Caco-2 (cell line): ENCODE data around the gene C11orf54. TPM values are rescaled to one million over a fixed set of nuclear protein-coding genes. Genes with fewer than 3 reads are reported as not detected.

Experiments used
- BruUV-seq: library from RNA; stranded (reverse); fragments of 400-500 nt; replicated peaks from 2 replicates; lab custom pipeline; 2021; lab: Mats Ljungman, UMichigan
- CTCF ChIA-PET: fragments of 300-600 bp; sonication (Branson Sonifier 250); formaldehyde crosslinking; loops from one replicate; lab custom pipeline; 2022; ENCODE audit warnings: antibody characterized with exemption; lab: Charles Lee
- POLR2A ChIA-PET: fragments of 300-600 bp; sonication (Branson Sonifier 250); formaldehyde crosslinking; loops from one replicate; lab custom pipeline; 2022; ENCODE audit warnings: antibody characterized with exemption; lab: Charles Lee
- DNase-seq, 2 experiments: peaks; one replicate each; pipeline versions ENCODE4 v3.0.0 to v3.0.0-alpha.2; 2020 to 2022
- H3K27me3 ChIP-seq: replicated peaks from 2 replicates; pipeline ENCODE4 v1.6.0; 2011; ENCODE audit warnings: low read length; ENCODE audit not compliant: control insufficient read depth, insufficient read depth
- H3K36me3 ChIP-seq: 2 replicates; pipeline ENCODE4 v1.5.1; 2011; ENCODE audit warnings: low read length; ENCODE audit not compliant: control insufficient read depth, insufficient read depth
- H3K4me1 ChIP-seq: fragments of 250-450 bp; sonication (Bioruptor Pico); 2 replicates; pipeline ENCODE4 v1.5.1; 2020; ENCODE audit warnings: mild to moderate bottlenecking
- H3K4me3 ChIP-seq: 2 replicates; pipeline ENCODE4 v1.5.1; 2011; ENCODE audit warnings: low read depth, mild to moderate bottlenecking, control low read depth, low read length
- H3K9me3 ChIP-seq: fragments of 250-450 bp; sonication (Bioruptor Pico); 2 replicates; pipeline ENCODE4 v1.5.1; 2020; ENCODE audit warnings: mild to moderate bottlenecking, moderate library complexity
- H3K27ac Mint-ChIP-seq: one replicate; pipeline ENCODE4 v1.8.0; 2022; ENCODE audit warnings: mixed read lengths; ENCODE audit not compliant: unreplicated experiment
- H3K27me3 Mint-ChIP-seq: one replicate; pipeline ENCODE4 v1.8.0; 2022; ENCODE audit warnings: mixed read lengths; ENCODE audit not compliant: insufficient read depth, unreplicated experiment
- H3K36me3 Mint-ChIP-seq: one replicate; pipeline ENCODE4 v1.8.0; 2022; ENCODE audit warnings: mild to moderate bottlenecking, mixed read lengths; ENCODE audit not compliant: insufficient read depth, unreplicated experiment
- H3K4me1 Mint-ChIP-seq: one replicate; pipeline ENCODE4 v1.8.0; 2022; ENCODE audit warnings: low read depth, mixed read lengths; ENCODE audit not compliant: unreplicated experiment
- H3K4me3 Mint-ChIP-seq: one replicate; pipeline ENCODE4 v1.8.0; 2022; ENCODE audit warnings: mild to moderate bottlenecking, moderate library complexity, mixed read lengths; ENCODE audit not compliant: unreplicated experiment
- H3K9me3 Mint-ChIP-seq: one replicate; pipeline ENCODE4 v1.8.0; 2022; ENCODE audit warnings: mixed read lengths; ENCODE audit not compliant: unreplicated experiment
- intact Hi-C: fragments of 100-400 bp; cut with micrococcal nuclease; formaldehyde crosslinking; loops from one replicate; pipeline ENCODE4 v1.10.0; 2022; ENCODE audit not compliant: unreplicated experiment
- total RNA-seq: library from RNA; stranded (reverse); gene quantifications from 2 replicates; pipeline ENCODE4 v1.2.3, GENCODE V29; 2022
- TF ChIP-seq, protein P1 (sequence below), 2 experiments: fragments of 200-600 bp in 1 of 2; IDR thresholded peaks; 1 replicate in 1 of 2; 2 replicates in 1 of 2; pipeline versions ENCODE4 v1.5.1 to v1.8.0; 2011 to 2022; ENCODE audit warnings: antibody characterized with exemption in 1 of 2, control low read depth in 1 of 2, inconsistent platforms in 1 of 2, low read depth in 1 of 2, low read length in 1 of 2, mild to moderate bottlenecking in 1 of 2, moderate library complexity in 1 of 2; ENCODE audit not compliant: insufficient read depth in 1 of 2, severe bottlenecking in 1 of 2, unreplicated experiment in 1 of 2

C11orf54 gene
- total RNA-seq, 1 experiment from 2014 or later, result 20.7 TPM

DNA sequence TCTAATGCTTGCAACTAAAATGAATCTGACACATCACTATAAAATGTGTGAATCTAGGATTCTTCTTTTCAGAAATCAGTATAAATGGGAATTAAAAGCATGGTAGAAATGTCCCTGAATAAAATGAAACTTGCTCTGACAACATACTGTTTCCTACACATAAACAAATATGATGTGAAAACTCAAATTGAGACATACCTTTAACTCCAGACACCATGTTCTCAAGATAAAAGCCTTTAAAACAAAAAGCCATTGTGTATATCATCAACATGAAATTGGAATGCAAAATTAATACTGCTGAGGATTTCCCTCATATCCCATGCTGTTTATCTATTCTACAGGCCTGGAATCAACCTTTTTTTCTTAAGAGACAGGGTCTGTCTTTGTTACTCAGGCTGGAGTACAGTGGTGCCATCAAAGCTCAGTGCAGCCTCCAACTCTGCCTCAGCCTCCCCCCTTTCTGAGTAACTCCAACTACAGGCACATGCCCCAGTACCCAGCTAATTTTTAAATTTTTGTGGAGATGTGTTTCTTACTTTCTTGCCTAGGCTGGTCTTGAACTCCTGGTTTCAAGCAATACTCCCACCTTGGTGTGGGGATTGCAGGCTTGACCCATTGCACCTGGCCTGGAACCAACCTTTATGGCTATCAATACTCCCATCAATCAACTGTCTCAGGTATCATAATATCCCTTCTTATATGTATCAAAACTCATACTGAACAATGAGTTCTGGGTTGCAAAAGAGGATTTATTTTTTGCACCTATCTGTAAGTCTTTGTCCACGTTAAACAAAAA, 6.8 kb upstream of the C11orf54 start:
- Mint-ChIP-seq H3K27ac (no peak overlapping the region), H3K9me3 (no peaks in the 10 kb centered on the region), H3K36me3 (peaks cover 100% of the 10 kb centered on the region), H3K4me1 (peaks cover 53% of the 10 kb centered on the region), H3K4me3 (peak overlapping the region; percentile 14), H3K27me3 (no peaks in the 10 kb centered on the region)
- intact Hi-C loops, result no loop called here
- no peaks in the 10 kb centered on the region for H3K9me3 ChIP-seq
- POLR2A ChIA-PET, result no interaction called here
- H3K36me3 ChIP-seq, result peaks cover 16% of the 10 kb centered on the region
- CTCF ChIA-PET, result no interaction called here
- H3K4me3 ChIP-seq, result no peak overlapping the region
- BruUV-seq, result no TSS peak
- no peak for DNase-seq
- TF ChIP-seq, protein P1, sequence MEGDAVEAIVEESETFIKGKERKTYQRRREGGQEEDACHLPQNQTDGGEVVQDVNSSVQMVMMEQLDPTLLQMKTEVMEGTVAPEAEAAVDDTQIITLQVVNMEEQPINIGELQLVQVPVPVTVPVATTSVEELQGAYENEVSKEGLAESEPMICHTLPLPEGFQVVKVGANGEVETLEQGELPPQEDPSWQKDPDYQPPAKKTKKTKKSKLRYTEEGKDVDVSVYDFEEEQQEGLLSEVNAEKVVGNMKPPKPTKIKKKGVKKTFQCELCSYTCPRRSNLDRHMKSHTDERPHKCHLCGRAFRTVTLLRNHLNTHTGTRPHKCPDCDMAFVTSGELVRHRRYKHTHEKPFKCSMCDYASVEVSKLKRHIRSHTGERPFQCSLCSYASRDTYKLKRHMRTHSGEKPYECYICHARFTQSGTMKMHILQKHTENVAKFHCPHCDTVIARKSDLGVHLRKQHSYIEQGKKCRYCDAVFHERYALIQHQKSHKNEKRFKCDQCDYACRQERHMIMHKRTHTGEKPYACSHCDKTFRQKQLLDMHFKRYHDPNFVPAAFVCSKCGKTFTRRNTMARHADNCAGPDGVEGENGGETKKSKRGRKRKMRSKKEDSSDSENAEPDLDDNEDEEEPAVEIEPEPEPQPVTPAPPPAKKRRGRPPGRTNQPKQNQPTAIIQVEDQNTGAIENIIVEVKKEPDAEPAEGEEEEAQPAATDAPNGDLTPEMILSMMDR (IDR thresholded peaks at IDR 0.05; ENCODE audit: insufficient read depth in 1 of 2, low read depth in 1 of 2, low read length in 1 of 2, severe bottlenecking in 1 of 2, unreplicated experiment in 1 of 2), result no peak
- peaks cover 51% of the 10 kb centered on the region for H3K4me1 ChIP-seq
- no peaks in the 10 kb centered on the region for H3K27me3 ChIP-seq

DNA sequence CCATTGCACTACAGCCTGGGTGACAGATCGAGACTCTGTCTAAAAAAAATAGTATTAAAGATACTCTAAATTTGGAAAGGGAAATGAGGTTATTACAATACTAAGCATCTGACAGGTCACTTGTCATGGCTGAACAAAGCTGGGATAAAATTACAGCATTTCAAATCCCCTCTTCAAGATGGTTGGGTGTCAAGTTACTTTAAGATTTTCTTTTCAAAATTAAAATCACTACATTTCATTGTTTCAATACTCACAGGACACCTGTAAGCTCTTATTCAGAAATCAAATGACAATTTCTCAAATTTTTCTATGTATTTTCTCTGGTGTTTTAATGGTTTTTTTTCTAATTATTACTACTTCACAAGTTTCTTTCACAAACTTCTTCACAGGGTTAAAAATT, 5.8 kb upstream of the C11orf54 start:
- H3K4me1 ChIP-seq, result peaks cover 51% of the 10 kb centered on the region
- no peak overlapping the region for H3K27ac Mint-ChIP-seq

DNA sequence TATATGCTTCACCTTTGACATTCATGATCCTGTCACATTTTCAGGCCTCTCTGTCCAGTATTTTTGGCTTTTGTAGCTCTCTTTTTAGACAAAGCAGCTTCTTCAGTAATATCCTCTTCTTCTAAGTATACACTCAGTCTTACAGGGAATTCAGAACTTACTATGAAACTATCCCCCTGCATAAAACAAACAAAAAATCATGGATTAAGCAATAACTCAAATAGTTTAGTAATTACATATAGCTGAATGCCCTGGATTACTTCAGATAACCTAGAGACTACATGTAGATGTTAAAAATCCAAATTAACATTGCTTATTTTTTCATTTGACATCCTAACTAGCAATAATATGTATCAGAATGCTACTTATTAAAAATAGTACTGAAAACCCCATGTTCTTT, 5.3 kb upstream of the C11orf54 start:
- no peak for DNase-seq
- Mint-ChIP-seq H3K27ac (no peak overlapping the region), H3K9me3 (no peaks in the 10 kb centered on the region), H3K4me1 (peaks cover 56% of the 10 kb centered on the region), H3K4me3 (peak overlapping the region; percentile 89), H3K27me3 (no peaks in the 10 kb centered on the region), H3K36me3 (peaks cover 100% of the 10 kb centered on the region)
- TF ChIP-seq, protein P1 (IDR thresholded peaks at IDR 0.05; ENCODE audit: insufficient read depth in 1 of 2, low read depth in 1 of 2, low read length in 1 of 2, severe bottlenecking in 1 of 2, unreplicated experiment in 1 of 2), result no peak
- ChIA-PET POLR2A (interaction anchor here (0.6 kb wide), 2 partner anchors 113 to 1428 kb away, joined by 6 to 11 read pairs; no protein-coding TSS in a partner anchor), CTCF (interaction anchor here (0.6 kb wide), 1 partner anchor 15 kb away, joined by 10 read pairs; no protein-coding TSS in a partner anchor)
- Histone ChIP-seq H3K27me3 (no peaks in the 10 kb centered on the region), H3K4me1 (peaks cover 51% of the 10 kb centered on the region), H3K36me3 (peaks cover 17% of the 10 kb centered on the region), H3K4me3 (no peak overlapping the region), H3K9me3 (no peaks in the 10 kb centered on the region)
- intact Hi-C loops, result no loop called here
- no TSS peak for BruUV-seq

More for the DNA sequence above, 5.8 kb upstream of the C11orf54 start:
- ChIA-PET POLR2A (no interaction called here), CTCF (no interaction called here)
- Mint-ChIP-seq H3K36me3 (peaks cover 100% of the 10 kb centered on the region), H3K27me3 (no peaks in the 10 kb centered on the region), H3K4me3 (peak overlapping the region; percentile 89), H3K4me1 (peaks cover 56% of the 10 kb centered on the region), H3K9me3 (no peaks in the 10 kb centered on the region)
- Histone ChIP-seq H3K36me3 (peaks cover 17% of the 10 kb centered on the region), H3K9me3 (no peaks in the 10 kb centered on the region), H3K4me3 (no peak overlapping the region), H3K27me3 (no peaks in the 10 kb centered on the region)
- TF ChIP-seq, protein P1 (IDR thresholded peaks at IDR 0.05; ENCODE audit: insufficient read depth in 1 of 2, low read depth in 1 of 2, low read length in 1 of 2, severe bottlenecking in 1 of 2, unreplicated experiment in 1 of 2), result no peak
- BruUV-seq, result no TSS peak
- no peak for DNase-seq
- intact Hi-C loops, result no loop called here
